ENCODE measurements around the gene TST. TPM values are rescaled to one million over a fixed set of nuclear protein-coding genes. Genes with fewer than 3 reads are reported as not detected.

TST gene
- total RNA-seq, 1 donor from 2014 or later = 7.2 TPM

DNA sequence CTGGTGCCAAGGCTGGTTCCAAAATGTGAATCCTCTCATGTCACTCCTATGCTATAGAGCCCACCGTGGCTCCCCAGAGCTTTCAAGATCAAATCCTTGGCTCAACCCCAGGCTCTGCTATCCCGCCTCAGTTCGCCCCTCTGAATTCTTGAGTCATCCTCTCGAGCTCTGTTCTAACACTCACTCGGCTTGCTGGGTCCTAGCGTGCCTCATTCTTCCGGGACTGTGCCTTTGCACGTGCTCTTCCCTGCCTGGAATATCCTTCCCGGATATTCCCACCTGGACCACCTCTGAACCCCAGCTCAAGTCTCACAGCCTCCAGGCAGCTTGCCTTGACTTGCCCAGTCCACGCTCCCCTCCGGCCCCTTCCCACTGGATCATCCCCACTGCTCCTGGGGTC lies 45.3 kb upstream of the TST start:
- Mint-ChIP-seq H3K4me3 (no peak overlapping the region), H3K27ac (no peak overlapping the region), H3K4me1 (no peaks in the 10 kb centered on the region), H3K27me3 (peaks cover 12% of the 10 kb centered on the region), H3K36me3 (ENCODE audit: low read depth) (peaks cover 19% of the 10 kb centered on the region), H3K9me3 (no peaks in the 10 kb centered on the region)
- POLR2A ChIA-PET = no interaction called here
- CTCF ChIA-PET = no interaction called here
- ATAC-seq (ENCODE audit: low read depth) (no peak), DNase-seq (no peak)
- intact Hi-C loops (cut with micrococcal nuclease) = no loop called here
- TF ChIP-seq, protein P1, sequence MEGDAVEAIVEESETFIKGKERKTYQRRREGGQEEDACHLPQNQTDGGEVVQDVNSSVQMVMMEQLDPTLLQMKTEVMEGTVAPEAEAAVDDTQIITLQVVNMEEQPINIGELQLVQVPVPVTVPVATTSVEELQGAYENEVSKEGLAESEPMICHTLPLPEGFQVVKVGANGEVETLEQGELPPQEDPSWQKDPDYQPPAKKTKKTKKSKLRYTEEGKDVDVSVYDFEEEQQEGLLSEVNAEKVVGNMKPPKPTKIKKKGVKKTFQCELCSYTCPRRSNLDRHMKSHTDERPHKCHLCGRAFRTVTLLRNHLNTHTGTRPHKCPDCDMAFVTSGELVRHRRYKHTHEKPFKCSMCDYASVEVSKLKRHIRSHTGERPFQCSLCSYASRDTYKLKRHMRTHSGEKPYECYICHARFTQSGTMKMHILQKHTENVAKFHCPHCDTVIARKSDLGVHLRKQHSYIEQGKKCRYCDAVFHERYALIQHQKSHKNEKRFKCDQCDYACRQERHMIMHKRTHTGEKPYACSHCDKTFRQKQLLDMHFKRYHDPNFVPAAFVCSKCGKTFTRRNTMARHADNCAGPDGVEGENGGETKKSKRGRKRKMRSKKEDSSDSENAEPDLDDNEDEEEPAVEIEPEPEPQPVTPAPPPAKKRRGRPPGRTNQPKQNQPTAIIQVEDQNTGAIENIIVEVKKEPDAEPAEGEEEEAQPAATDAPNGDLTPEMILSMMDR (IDR thresholded peaks at IDR 0.05) = no peak

DNA sequence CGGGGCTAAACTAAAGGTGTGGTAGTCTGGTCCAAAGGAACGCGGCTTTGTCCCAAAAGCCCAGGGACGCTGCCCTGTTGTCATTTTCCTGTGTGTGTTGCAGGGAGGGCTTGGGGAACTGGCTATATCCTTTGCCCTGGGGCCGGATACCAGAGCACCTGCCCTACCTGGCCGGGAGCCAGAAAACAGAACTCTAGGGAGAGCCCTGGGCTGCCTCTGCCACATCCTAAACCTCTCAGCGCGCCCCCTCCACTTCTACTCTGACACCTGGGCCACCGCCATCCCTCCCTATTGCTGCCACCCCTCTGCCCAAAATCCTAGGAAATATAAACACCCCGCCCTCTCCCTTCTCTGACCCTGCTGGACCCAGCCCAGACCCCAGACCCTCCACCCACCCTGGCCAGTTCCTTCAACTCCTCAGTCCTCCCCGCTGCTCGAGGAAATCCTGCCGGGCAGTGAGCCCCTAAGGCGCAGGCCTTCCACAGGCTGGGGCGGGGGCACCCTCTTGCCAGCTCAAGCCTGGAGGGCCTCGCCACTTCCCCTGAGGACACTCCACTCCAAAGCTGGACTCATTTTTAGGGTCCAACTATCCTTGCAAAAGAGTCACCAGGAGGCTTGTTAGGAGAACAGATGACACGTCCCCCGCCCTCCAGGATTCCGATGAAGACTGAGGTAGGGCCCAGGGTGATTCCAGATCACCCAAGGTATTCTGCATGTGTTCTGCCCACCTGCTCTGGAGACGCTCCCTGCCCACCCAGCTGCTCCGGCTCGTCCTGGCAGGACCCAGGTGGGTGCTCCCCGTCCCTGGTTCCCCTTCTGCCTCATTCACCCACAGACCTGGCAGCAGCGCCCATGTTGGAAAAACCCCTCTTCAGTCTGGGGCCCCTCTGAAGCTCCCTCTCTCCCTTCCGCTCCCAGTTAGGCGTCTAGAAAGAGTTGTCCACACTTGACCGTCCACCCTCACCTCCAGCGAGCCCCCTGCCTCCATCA lies 44.5 kb upstream of the TST start:
- Mint-ChIP-seq H3K4me3 (no peak overlapping the region), H3K27me3 (peaks cover 9% of the 10 kb centered on the region), H3K27ac (no peak overlapping the region), H3K4me1 (no peaks in the 10 kb centered on the region), H3K9me3 (no peaks in the 10 kb centered on the region), H3K36me3 (ENCODE audit: low read depth) (peaks cover 25% of the 10 kb centered on the region)
- ChIA-PET POLR2A (no interaction called here), CTCF (interaction anchor here (1.2 kb wide), 1 partner anchor 9 kb away, joined by 3 read pairs; no protein-coding TSS in a partner anchor)
- intact Hi-C loops (cut with micrococcal nuclease) = no loop called here
- DNase-seq (no peak), ATAC-seq (ENCODE audit: low read depth) (no peak)
- TF ChIP-seq, protein P1 (IDR thresholded peaks at IDR 0.05) = no peak

DNA sequence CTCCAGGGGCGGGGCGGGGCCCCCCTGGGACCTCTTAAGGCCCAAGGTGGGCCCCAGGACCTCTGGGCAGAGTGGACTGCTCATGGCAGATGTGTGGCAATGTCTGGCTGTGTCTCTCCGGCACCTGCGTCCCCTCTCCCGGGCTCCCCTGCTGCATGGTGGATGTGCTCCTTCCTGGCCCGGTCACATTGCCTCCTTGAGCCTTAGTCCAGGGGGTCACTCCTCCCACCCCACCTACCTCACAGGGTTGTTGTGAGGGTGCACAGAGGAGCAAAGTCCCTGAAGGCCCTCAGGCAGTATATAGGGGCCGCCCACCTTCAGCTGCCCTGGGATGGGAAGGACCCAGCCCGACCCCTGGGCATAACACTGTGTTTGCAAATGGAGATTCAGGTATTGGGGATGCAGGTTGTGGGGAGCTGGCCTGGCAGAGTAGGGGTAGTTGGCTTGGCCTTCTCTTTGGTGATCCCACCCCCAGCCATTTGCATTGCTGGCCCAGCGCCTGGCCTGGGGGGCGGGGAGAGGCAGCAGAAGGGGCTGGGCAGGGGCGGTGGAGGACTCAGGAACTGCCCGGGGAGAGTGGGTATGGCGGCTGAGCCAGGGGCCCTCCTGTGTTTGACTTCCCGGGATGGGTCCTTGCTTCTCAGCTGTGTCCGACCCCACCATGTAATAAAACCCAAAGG lies 43.6 kb upstream of the TST start:
- Mint-ChIP-seq H3K27me3 (peaks cover under 1% of the 10 kb centered on the region), H3K27ac (no peak overlapping the region), H3K9me3 (no peaks in the 10 kb centered on the region), H3K4me3 (no peak overlapping the region), H3K36me3 (ENCODE audit: low read depth) (peaks cover 30% of the 10 kb centered on the region), H3K4me1 (no peaks in the 10 kb centered on the region)
- TF ChIP-seq, protein P1 (IDR thresholded peaks at IDR 0.05) = no peak
- ATAC-seq (ENCODE audit: low read depth) = no peak
- ChIA-PET POLR2A (interaction anchor here (0.6 kb wide), 1 partner anchor 236 kb away, joined by 3 read pairs; no protein-coding TSS in a partner anchor), CTCF (interaction anchor here (1.2 kb wide), 1 partner anchor 8 kb away, joined by 3 read pairs; no protein-coding TSS in a partner anchor)
- no peak for DNase-seq
- intact Hi-C loops (cut with micrococcal nuclease) = no loop called here

DNA sequence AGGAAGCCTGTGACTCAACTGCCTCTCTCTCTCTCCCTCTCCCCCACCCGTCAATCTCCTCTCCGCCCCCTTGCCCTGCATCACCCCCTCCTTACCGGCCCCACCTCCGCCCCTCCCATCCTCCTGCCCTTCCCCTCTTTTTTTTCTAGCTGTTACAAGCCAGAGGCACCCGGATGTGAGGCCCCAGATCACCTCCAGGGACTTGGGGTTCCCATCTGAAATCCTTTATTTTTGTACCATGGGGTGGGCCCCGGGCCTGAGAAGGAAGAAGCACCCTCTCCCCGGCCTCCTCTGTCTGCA lies 43.1 kb upstream of the TST start:
- ATAC-seq (ENCODE audit: low read depth) = no peak

More for the DNA sequence above, 43.1 kb upstream of the TST start:
- peaks cover 35% of the 10 kb centered on the region for H3K36me3 Mint-ChIP-seq (ENCODE audit: low read depth)
- H3K4me3 Mint-ChIP-seq = no peak overlapping the region
- intact Hi-C loops (cut with micrococcal nuclease) = no loop called here
- TF ChIP-seq, protein P1 (IDR thresholded peaks at IDR 0.05) = no peak
- H3K4me1 Mint-ChIP-seq = no peaks in the 10 kb centered on the region
- no peak overlapping the region for H3K27ac Mint-ChIP-seq
- ChIA-PET CTCF (no interaction called here), POLR2A (interaction anchor here (0.6 kb wide), 1 partner anchor 237 kb away, joined by 3 read pairs; no protein-coding TSS in a partner anchor)
- no peaks in the 10 kb centered on the region for H3K27me3 Mint-ChIP-seq
- no peaks in the 10 kb centered on the region for H3K9me3 Mint-ChIP-seq
- DNase-seq = no peak
